ENCODE data around the gene C17orf114.

C17orf114 gene

GRCh38 chr17:4840893-4841242, 38.7 kb upstream of the C17orf114 start:
- Histone ChIP-seq H3K27me3 (no peaks in the 10 kb centered on the region), H3K4me1 (replicated peaks in 1 of 2) (peaks cover 39 to 43% of the 10 kb centered on the region in 2 donors), H3K27ac (no peak overlapping the region), H3K9me3 (replicated peaks in 1 of 3) (no peaks in the 10 kb centered on the region), H3K4me3 (no peak overlapping the region), H3K36me3 (replicated peaks in 1 of 2) (no peaks in the 10 kb centered on the region)
- 82 to 86% (median 85%) methylated on average over 9 to 10 of the region's 10 CpGs for WGBS, 4 donors
- intact Hi-C loops (cut with DNase I), result no loop called here
- no peak for DNase-seq
- no peak for TF ChIP-seq POLR2A (IDR thresholded peaks at IDR 0.05)
- TF ChIP-seq, protein P1, sequence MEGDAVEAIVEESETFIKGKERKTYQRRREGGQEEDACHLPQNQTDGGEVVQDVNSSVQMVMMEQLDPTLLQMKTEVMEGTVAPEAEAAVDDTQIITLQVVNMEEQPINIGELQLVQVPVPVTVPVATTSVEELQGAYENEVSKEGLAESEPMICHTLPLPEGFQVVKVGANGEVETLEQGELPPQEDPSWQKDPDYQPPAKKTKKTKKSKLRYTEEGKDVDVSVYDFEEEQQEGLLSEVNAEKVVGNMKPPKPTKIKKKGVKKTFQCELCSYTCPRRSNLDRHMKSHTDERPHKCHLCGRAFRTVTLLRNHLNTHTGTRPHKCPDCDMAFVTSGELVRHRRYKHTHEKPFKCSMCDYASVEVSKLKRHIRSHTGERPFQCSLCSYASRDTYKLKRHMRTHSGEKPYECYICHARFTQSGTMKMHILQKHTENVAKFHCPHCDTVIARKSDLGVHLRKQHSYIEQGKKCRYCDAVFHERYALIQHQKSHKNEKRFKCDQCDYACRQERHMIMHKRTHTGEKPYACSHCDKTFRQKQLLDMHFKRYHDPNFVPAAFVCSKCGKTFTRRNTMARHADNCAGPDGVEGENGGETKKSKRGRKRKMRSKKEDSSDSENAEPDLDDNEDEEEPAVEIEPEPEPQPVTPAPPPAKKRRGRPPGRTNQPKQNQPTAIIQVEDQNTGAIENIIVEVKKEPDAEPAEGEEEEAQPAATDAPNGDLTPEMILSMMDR (IDR thresholded peaks at IDR 0.05), result no peak

DNA sequence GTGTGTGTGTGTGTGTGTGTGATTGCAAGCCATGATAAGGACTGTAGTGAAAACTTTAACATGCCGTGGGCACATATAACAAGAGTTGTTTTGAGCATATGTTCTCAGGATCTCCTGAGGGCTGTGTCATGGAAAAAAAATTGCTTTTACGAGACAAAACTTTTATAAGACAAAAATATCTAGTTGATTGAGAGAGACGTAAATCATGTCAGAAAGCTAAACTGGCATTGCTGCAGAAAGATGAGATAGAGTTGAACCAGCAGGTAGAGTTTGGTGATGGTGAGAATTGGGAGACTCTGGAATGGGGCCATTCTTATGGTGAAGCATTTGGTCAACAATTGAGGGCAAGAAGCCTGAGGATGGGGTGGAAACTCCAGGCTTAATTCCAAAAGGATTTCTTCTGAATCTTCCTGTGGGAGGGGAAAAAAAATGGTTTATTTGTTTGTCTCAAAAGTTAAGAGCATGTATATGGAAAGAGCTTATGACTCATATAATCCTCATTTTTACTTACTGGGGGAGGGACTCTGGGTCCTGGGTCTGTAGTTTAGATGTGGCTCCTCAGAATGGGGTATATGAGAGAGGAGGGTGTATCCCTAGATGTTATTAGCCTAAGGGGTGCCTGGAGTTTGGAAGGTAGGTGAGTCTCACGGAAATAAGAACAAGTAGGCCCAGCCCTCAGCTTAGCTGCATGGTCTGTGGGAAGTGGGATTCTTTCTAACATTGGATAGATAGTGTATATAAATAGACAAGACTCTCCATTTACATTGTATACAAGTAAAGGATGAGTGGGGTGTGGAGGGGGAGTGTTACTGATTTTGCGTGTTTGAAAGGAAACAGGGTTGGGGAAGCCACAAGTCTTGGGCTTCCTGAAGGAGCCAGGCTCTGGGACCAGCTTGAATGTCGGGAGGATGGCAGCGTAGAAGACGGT, 38.1 kb upstream of the C17orf114 start:
- WGBS, 4 donors, result 75 to 82% (median 80%) methylated on average over 8 of the region's 8 CpGs
- intact Hi-C loops (cut with DNase I), result no loop called here
- TF ChIP-seq, protein P1 (IDR thresholded peaks at IDR 0.05), result no peak
- no peak for TF ChIP-seq POLR2A (IDR thresholded peaks at IDR 0.05)
- Histone ChIP-seq H3K4me3 (no peak overlapping the region), H3K36me3 (replicated peaks in 1 of 2) (no peaks in the 10 kb centered on the region), H3K9me3 (replicated peaks in 1 of 3) (no peaks in the 10 kb centered on the region), H3K4me1 (replicated peaks in 1 of 2) (peaks cover 41 to 46% of the 10 kb centered on the region in 2 donors), H3K27ac (no peak overlapping the region), H3K27me3 (no peaks in the 10 kb centered on the region)
- DNase-seq, result no peak

DNA sequence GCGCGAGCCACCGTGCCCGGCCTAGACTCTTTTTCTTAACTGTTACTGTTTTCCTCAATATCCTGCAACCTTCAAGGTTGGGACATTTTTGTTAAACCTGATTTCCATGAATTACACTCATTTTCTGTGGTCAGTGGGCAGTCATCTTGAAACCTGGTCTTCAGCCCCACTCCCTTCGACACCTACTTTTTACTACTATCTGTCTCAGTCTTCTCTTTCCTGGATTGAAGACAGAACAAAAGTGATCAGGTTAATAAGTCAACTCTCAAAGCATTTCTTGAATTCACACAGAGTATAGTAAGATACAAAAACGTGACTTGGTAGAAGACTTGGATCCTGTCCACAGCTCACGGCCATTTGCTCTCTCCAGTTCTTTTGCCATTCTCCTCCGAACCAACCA, 37.1 kb upstream of the C17orf114 start:
- H3K27ac ChIP-seq, result no peak overlapping the region
- H3K4me1 ChIP-seq (replicated peaks in 1 of 2), result peaks cover 46 to 57% of the 10 kb centered on the region in 2 donors
- no peaks in the 10 kb centered on the region for H3K36me3 ChIP-seq (replicated peaks in 1 of 2)
- TF ChIP-seq POLR2A (IDR thresholded peaks at IDR 0.05), result no peak
- TF ChIP-seq, protein P1 (IDR thresholded peaks at IDR 0.05), result no peak
- no peak overlapping the region for H3K4me3 ChIP-seq
- H3K27me3 ChIP-seq, result no peaks in the 10 kb centered on the region
- no peak for DNase-seq
- WGBS, 4 donors, result 71 to 85% (median 79%) methylated on average over 8 of the region's 8 CpGs
- no peaks in the 10 kb centered on the region for H3K9me3 ChIP-seq (replicated peaks in 1 of 3)
- intact Hi-C loops (cut with DNase I), result no loop called here

GRCh38 chr17:4838309-4838785, 36.2 kb upstream of the C17orf114 start:
- Histone ChIP-seq H3K4me1 (replicated peaks in 1 of 2) (peaks cover 46 to 60% of the 10 kb centered on the region in 2 donors), H3K27ac (peak overlapping the region in 3 of 5 donors; percentile 70 to 96 (median 89)), H3K4me3 (no peak overlapping the region), H3K9me3 (replicated peaks in 1 of 3) (no peaks in the 10 kb centered on the region), H3K27me3 (no peaks in the 10 kb centered on the region), H3K36me3 (replicated peaks in 1 of 2) (no peaks in the 10 kb centered on the region)
- no peak for DNase-seq
- TF ChIP-seq, protein P1 (IDR thresholded peaks at IDR 0.05), result no peak
- no peak for TF ChIP-seq POLR2A (IDR thresholded peaks at IDR 0.05)
- WGBS, 4 donors, result 61 to 82% (median 73%) methylated on average over 3 of the region's 3 CpGs
- intact Hi-C loops (cut with DNase I), result no loop called here
